ENCODE results near the gene GRID1.
"Not testable (repeated sequence)": the region's sequence is repeated elsewhere in the genome, so short reads cannot be mapped to it uniquely, and the experiment has no call there.

GRCh38 chr10:86175476-86175875, 191.1 kb downstream of the GRID1 start:
- not testable (repeated sequence) for TF ChIP-seq CTCF, POLR2A (IDR thresholded peaks at IDR 0.05)
